HG03354 (cell line): ENCODE data around the gene ATG5.
"Not testable (repeated sequence)": the region's sequence is repeated elsewhere in the genome, so short reads cannot be mapped to it uniquely, and the experiment has no call there.

Experiments
- ATAC-seq: cut with Tn5 transposase; IDR thresholded peaks from one replicate; pipeline ENCODE4 v1.9.1; 2021; ENCODE audit warnings: mild to moderate bottlenecking; ENCODE audit not compliant: unreplicated experiment, poor library complexity, severe bottlenecking

Gene ATG5

GRCh38 chr6:106316375-106316766 is 9.2 kb downstream of the ATG5 start:
- no peak for ATAC-seq

GRCh38 chr6:106315765-106316374 is 9.7 kb downstream of the ATG5 start:
- no peak for ATAC-seq

- no peak for ATAC-seq
Measured at GRCh38 chr6:106309766-106310373, 15.7 kb downstream of the ATG5 start.

GRCh38 chr6:106308985-106309384 is 16.6 kb downstream of the ATG5 start:
- no peak for ATAC-seq

- ATAC-seq, result no peak
Measured at GRCh38 chr6:106305740-106306139, 19.8 kb downstream of the ATG5 start.

- ATAC-seq, result no peak
Measured at GRCh38 chr6:106300944-106301343, 24.6 kb downstream of the ATG5 start.

- ATAC-seq, result no peak
Measured at GRCh38 chr6:106300020-106300780, 25.4 kb downstream of the ATG5 start.

GRCh38 chr6:106293116-106293515 is 32.4 kb downstream of the ATG5 start:
- no peak for ATAC-seq

GRCh38 chr6:106290954-106291353 is 34.6 kb downstream of the ATG5 start:
- no peak for ATAC-seq

GRCh38 chr6:106290032-106290431 is 35.5 kb downstream of the ATG5 start:
- ATAC-seq, result no peak

- ATAC-seq, result no peak
Measured at GRCh38 chr6:106287215-106287614, 38.3 kb downstream of the ATG5 start.

- no peak for ATAC-seq
Measured at GRCh38 chr6:106286746-106287145, 38.8 kb downstream of the ATG5 start.

- ATAC-seq, result no peak
Measured at GRCh38 chr6:106283481-106283880, 42.1 kb downstream of the ATG5 start.

- ATAC-seq, result no peak
Measured at GRCh38 chr6:106281661-106282060, 43.9 kb downstream of the ATG5 start.

- ATAC-seq, result no peak
Measured at GRCh38 chr6:106281088-106281487, 44.5 kb downstream of the ATG5 start.

- ATAC-seq, result no peak
Measured at GRCh38 chr6:106279179-106279578, 46.4 kb downstream of the ATG5 start.

- ATAC-seq, result no peak
Measured at GRCh38 chr6:106275692-106276091, 49.9 kb downstream of the ATG5 start.

- no peak for ATAC-seq
Measured at GRCh38 chr6:106273087-106273486, 52.5 kb downstream of the ATG5 start.

- no peak for ATAC-seq
Measured at GRCh38 chr6:106272287-106272686, 53.3 kb downstream of the ATG5 start.

GRCh38 chr6:106270414-106270813 is 55.1 kb downstream of the ATG5 start:
- ATAC-seq, result no peak

GRCh38 chr6:106269268-106269919 is 56.2 kb downstream of the ATG5 start:
- ATAC-seq, result not testable (repeated sequence)
